A549 (cell line): ENCODE data around the gene BTC. TPM values are rescaled to one million over a fixed set of nuclear protein-coding genes. Genes with fewer than 3 reads are reported as not detected.

Experiments used
- ATAC-seq, 2 experiments: fragments of 200-7000 bp in 1 of 2; fragments of >200 bp in 1 of 2; cut with Nextera tagmentation in 1 of 2; cut with Tn5 transposase in 1 of 2; 3 replicates each; pipeline versions ENCODE4 v1.8.0 to v1.9.1; 2018 to 2020; ENCODE audit warnings: mild to moderate bottlenecking in 1 of 2, moderate library complexity in 1 of 2
- CTCF ChIA-PET: fragments of 300-600 bp; sonication (Branson Sonifier 250); formaldehyde crosslinking; extraction: SDS; loops from one replicate; lab custom pipeline; 2021; ENCODE audit warnings: antibody characterized with exemption, inconsistent platforms; lab: Yijun Ruan, JAX
- POLR2A ChIA-PET: fragments of 350-600 bp; formaldehyde crosslinking; extraction: SDS; loops from one replicate; lab custom pipeline; 2021; ENCODE audit warnings: antibody characterized with exemption, inconsistent platforms; lab: Yijun Ruan, JAX
- DNase-seq, 2 experiments: peaks; one replicate each; pipeline versions ENCODE4 v3.0.0 to v3.0.0-alpha.2; 2011 to 2016; ENCODE audit warnings: low read depth in 1 of 2, low spot score in 1 of 2
- FAIRE-seq: peaks from 2 replicates; lab custom pipeline; 2011; peaks lifted over from hg19 to GRCh38; lab: Jason Lieb, UNC
- H3K27ac ChIP-seq, 2 experiments: fragments of >200 bp; sonication (Bioruptor Twin); formaldehyde crosslinking; 3 replicates each; pipeline ENCODE4 v1.5.1; 2016 to 2017
- H3K4me1 ChIP-seq: fragments of >200 bp; sonication (Bioruptor Twin); formaldehyde crosslinking; 3 replicates; pipeline ENCODE4 v1.6.1; 2016
- H3K4me2 ChIP-seq: fragments of >200 bp; sonication (Bioruptor Twin); formaldehyde crosslinking; 3 replicates; pipeline ENCODE4 v1.6.1; 2016
- H3K4me3 ChIP-seq: fragments of >200 bp; sonication (Bioruptor Twin); formaldehyde crosslinking; 3 replicates; pipeline ENCODE4 v1.5.1; 2016
- H3K9me3 ChIP-seq: fragments of >200 bp; sonication (Bioruptor Twin); formaldehyde crosslinking; 3 replicates; pipeline ENCODE4 v1.6.1; 2016
- BHLHE40 ChIP-seq: IDR thresholded peaks from 2 replicates; pipeline ENCODE4 v1.6.1; 2012; ENCODE audit warnings: low read depth, low read length, inconsistent platforms
- CBX8 ChIP-seq: fragments of 200-600 bp; sonication (generic); IDR thresholded peaks from 2 replicates; pipeline ENCODE4 v1.6.1; 2016
- CEBPB ChIP-seq, 2 experiments: fragments of >200 bp in 1 of 2; sonication (Bioruptor Twin) in 1 of 2; formaldehyde crosslinking in 1 of 2; IDR thresholded peaks; 2 replicates each; pipeline ENCODE4 v1.6.1; 2012 to 2016
- CHD2 ChIP-seq: fragments of 150-350 bp; IDR thresholded peaks from 2 replicates; pipeline ENCODE4 v1.6.1; 2014; ENCODE audit warnings: low read length; ENCODE audit not compliant: partially characterized antibody
- CHD4 ChIP-seq: fragments of 200-600 bp; sonication (generic); IDR thresholded peaks from 2 replicates; pipeline ENCODE4 v1.6.1; 2016; ENCODE audit warnings: antibody characterized with exemption, mild to moderate bottlenecking, borderline replicate concordance
- EHF ChIP-seq: fragments of 250-450 bp; sonication (Bioruptor Pico); IDR thresholded peaks from 2 replicates; pipeline ENCODE4 v1.5.0; 2020; ENCODE audit warnings: mild to moderate bottlenecking
- EHMT2 ChIP-seq: fragments of 200-600 bp; sonication (generic); IDR thresholded peaks from 2 replicates; pipeline ENCODE4 v1.6.1; 2016; ENCODE audit warnings: antibody characterized with exemption, low read depth, mild to moderate bottlenecking, moderate library complexity
- FOSL2 ChIP-seq, 2 experiments: fragments of 450-650 bp in 1 of 2; fragments of >200 bp in 1 of 2; sonication (Bioruptor Twin) in 1 of 2; formaldehyde crosslinking; IDR thresholded peaks; 2 replicates each; pipeline versions ENCODE4 v1.5.0 to v1.6.1; 2016 to 2020; ENCODE audit warnings: mild to moderate bottlenecking in 1 of 2, moderate library complexity in 1 of 2
- FOXS1 ChIP-seq: fragments of 250-450 bp; sonication (Bioruptor Pico); IDR thresholded peaks from 2 replicates; pipeline ENCODE4 v1.5.0; 2020; ENCODE audit warnings: mild to moderate bottlenecking, moderate library complexity
- GATA3 ChIP-seq: IDR thresholded peaks from 2 replicates; pipeline ENCODE4 v1.6.1; 2012; ENCODE audit warnings: borderline replicate concordance
- HDAC2 ChIP-seq: fragments of 200-600 bp; sonication (generic); IDR thresholded peaks from 2 replicates; pipeline ENCODE4 v1.6.1; 2016
- HOXA7 ChIP-seq: fragments of 250-450 bp; sonication (Bioruptor Pico); IDR thresholded peaks from 2 replicates; pipeline ENCODE4 v1.5.0; 2020; ENCODE audit warnings: mild to moderate bottlenecking, moderate library complexity
- HOXB13 ChIP-seq: fragments of 250-450 bp; sonication (Bioruptor Pico); IDR thresholded peaks from 2 replicates; pipeline ENCODE4 v1.5.0; 2020; ENCODE audit warnings: low read depth, mild to moderate bottlenecking, moderate library complexity
- JUNB ChIP-seq: fragments of >200 bp; sonication (Bioruptor Twin); formaldehyde crosslinking; IDR thresholded peaks from 2 replicates; pipeline ENCODE4 v1.6.1; 2016
- NPAS2 ChIP-seq: fragments of 250-450 bp; sonication (Bioruptor Pico); IDR thresholded peaks from 2 replicates; pipeline ENCODE4 v1.8.0; 2022; ENCODE audit warnings: mild to moderate bottlenecking, moderate library complexity, borderline replicate concordance
- POLR2A ChIP-seq: IDR thresholded peaks from 2 replicates; pipeline ENCODE4 v1.6.1; 2012; ENCODE audit warnings: mild to moderate bottlenecking, low read length
- POLR2AphosphoS2 ChIP-seq: conservative IDR thresholded peaks from 2 replicates; pipeline ENCODE4 v1.6.1; 2012; ENCODE audit warnings: low read length, improper control_type of control experiment, inconsistent platforms
- RAD21 ChIP-seq, 2 experiments: fragments of >200 bp in 1 of 2; sonication (Bioruptor Twin) in 1 of 2; formaldehyde crosslinking in 1 of 2; IDR thresholded peaks in 1 of 2; conservative IDR thresholded peaks in 1 of 2; 2 replicates in 1 of 2; 3 replicates in 1 of 2; pipeline ENCODE4 v1.6.1; 2012 to 2018; ENCODE audit warnings: inconsistent platforms in 1 of 2
- RARB ChIP-seq: fragments of 250-450 bp; sonication (Bioruptor Pico); IDR thresholded peaks from 2 replicates; pipeline ENCODE4 v1.8.0; 2021; ENCODE audit warnings: mild to moderate bottlenecking, moderate library complexity
- RNF2 ChIP-seq: fragments of 200-600 bp; sonication (generic); IDR thresholded peaks from 2 replicates; pipeline ENCODE4 v1.6.1; 2016; ENCODE audit warnings: low read depth, mild to moderate bottlenecking, antibody characterized with exemption, moderate library complexity, borderline replicate concordance
- SREBF2 ChIP-seq: fragments of 450-650 bp; IDR thresholded peaks from 2 replicates; pipeline ENCODE4 v1.6.1; 2014; ENCODE audit warnings: mild to moderate bottlenecking, moderate library complexity
- TFCP2L1 ChIP-seq: fragments of 250-450 bp; sonication (Bioruptor Pico); IDR thresholded peaks from 2 replicates; pipeline ENCODE4 v1.5.0; 2021; ENCODE audit warnings: mild to moderate bottlenecking
- ZFP36 ChIP-seq: fragments of 450-650 bp; IDR thresholded peaks from 2 replicates; pipeline ENCODE4 v1.6.1; 2014; ENCODE audit warnings: borderline replicate concordance; ENCODE audit not compliant: partially characterized antibody
- WGBS: methylation state at CpG from one replicate; pipeline ENCODE4 v1.1.6; 2017; ENCODE audit errors: missing lambda C conversion rate; 5-methylcytosine and 5-hydroxymethylcytosine counted together
- polyA plus RNA-seq, 4 experiments: library from polyadenylated mRNA; depleted of rRNA in 3 of 4; stranded (reverse); fragments of >200 nt; fragmentation: RNase III in 1 of 4; extraction: RNeasy Plus Mini Kit Qiagen cat#74134 plus additional on column Dnase treatment in 1 of 4; gene quantifications; 2 replicates in 3 of 4; 3 replicates in 1 of 4; pipeline ENCODE4 v1.2.3, GENCODE V29; 2011 to 2017
- TF ChIP-seq, protein P1 (sequence below): IDR thresholded peaks from 2 replicates; pipeline ENCODE4 v1.6.1; 2012
- TF ChIP-seq, protein P2 (sequence below): IDR thresholded peaks from 2 replicates; pipeline ENCODE4 v1.6.1; 2012; ENCODE audit warnings: low read depth, borderline replicate concordance
- TF ChIP-seq, protein P3 (sequence below): fragments of 250-450 bp; sonication (Bioruptor Pico); IDR thresholded peaks from 2 replicates; pipeline ENCODE4 v1.5.0; 2021; ENCODE audit warnings: mild to moderate bottlenecking, moderate library complexity, borderline replicate concordance
- TF ChIP-seq, protein P4 (sequence below): fragments of 200-600 bp; sonication (generic); IDR thresholded peaks from 2 replicates; pipeline ENCODE4 v1.6.1; 2016; ENCODE audit warnings: antibody characterized with exemption, mild to moderate bottlenecking, moderate library complexity
- TF ChIP-seq, protein P5 (sequence below): IDR thresholded peaks from 2 replicates; pipeline ENCODE4 v1.6.1; 2012

The BTC gene
- polyA plus RNA-seq, 2 of the 4 experiments (the other 2 are of a cell fraction), result 1.6 to 6.0 TPM

DNA sequence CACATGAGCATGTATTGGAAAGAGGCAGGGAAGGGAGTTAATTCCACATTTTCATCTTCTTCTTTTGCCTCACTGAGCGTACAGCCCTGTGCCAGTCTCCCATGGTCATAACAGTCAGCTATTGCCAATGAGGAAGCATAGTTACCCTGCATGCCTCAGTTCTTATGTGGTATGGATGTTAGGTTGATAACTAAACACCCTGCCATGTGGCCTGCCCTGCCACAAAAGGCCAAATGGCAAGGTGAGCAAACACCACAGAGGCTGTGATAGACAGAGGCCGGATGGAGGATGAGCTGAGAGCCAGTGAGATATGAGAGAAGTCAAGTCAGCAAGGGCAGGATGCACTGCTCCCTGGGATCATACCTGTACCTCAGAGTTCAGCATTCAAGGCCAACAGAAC is 59.3 kb downstream of the BTC start:
- Histone ChIP-seq H3K9me3 (no peaks in the 10 kb centered on the region), H3K4me2 (no peak overlapping the region), H3K4me3 (no peak overlapping the region), H3K4me1 (no peaks in the 10 kb centered on the region), H3K27ac (no peak overlapping the region)
- no peak for DNase-seq
- no peak for TF ChIP-seq POLR2A
- TF ChIP-seq JUNB, result no peak
- no peak for TF ChIP-seq ZFP36
- no peak for TF ChIP-seq HDAC2
- no peak for TF ChIP-seq RAD21 (conservative IDR thresholded peaks at IDR 0.05 in 1 of 2, IDR thresholded peaks at IDR 0.05 in 1 of 2)
- WGBS, result 80% methylated on average over 2 of the region's 2 CpGs
- ChIA-PET CTCF (no interaction called here), POLR2A (no interaction called here)
- no peak for FAIRE-seq
- no peak for ATAC-seq

DNA sequence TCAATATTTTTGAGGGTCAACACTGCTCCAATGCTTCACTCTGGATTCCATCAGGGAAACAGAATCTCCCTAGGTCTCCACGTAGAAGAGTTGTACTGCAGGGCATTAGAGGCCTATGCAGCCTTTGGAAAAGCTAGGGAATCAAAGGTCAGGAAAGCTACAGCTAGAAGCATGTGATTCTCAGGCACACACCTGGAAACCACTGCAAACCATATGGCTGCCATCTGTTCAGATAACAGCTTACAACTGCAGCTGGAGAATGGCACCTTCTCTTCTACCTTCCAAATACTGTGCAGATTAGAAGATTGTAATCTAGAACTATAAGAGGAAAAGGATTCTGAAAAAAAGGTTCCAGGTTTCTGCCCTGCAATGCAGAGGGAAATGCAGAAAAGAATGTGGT is 60.6 kb downstream of the BTC start:
- H3K4me1 ChIP-seq, result no peaks in the 10 kb centered on the region
- DNase-seq (no peak), ATAC-seq (no peak)
- no peak overlapping the region for H3K27ac ChIP-seq
- no peak overlapping the region for H3K4me2 ChIP-seq
- POLR2A ChIA-PET, result no interaction called here
- no peak overlapping the region for H3K4me3 ChIP-seq
- no peaks in the 10 kb centered on the region for H3K9me3 ChIP-seq
- TF ChIP-seq EHF (CRISPR knock-in tag), result no peak
- TF ChIP-seq ZFP36, result no peak
- TF ChIP-seq, protein P1, sequence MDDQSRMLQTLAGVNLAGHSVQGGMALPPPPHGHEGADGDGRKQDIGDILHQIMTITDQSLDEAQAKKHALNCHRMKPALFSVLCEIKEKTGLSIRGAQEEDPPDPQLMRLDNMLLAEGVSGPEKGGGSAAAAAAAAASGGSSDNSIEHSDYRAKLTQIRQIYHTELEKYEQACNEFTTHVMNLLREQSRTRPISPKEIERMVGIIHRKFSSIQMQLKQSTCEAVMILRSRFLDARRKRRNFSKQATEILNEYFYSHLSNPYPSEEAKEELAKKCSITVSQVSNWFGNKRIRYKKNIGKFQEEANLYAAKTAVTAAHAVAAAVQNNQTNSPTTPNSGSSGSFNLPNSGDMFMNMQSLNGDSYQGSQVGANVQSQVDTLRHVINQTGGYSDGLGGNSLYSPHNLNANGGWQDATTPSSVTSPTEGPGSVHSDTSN, result no peak
- TF ChIP-seq, protein P2, sequence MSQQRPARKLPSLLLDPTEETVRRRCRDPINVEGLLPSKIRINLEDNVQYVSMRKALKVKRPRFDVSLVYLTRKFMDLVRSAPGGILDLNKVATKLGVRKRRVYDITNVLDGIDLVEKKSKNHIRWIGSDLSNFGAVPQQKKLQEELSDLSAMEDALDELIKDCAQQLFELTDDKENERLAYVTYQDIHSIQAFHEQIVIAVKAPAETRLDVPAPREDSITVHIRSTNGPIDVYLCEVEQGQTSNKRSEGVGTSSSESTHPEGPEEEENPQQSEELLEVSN, result no peak
- TF ChIP-seq FOSL2 (IDR thresholded peaks at IDR 0.05), result no peak
- TF ChIP-seq FOSL2 (CRISPR knock-in tag; IDR thresholded peaks at IDR 0.05), result no peak
- no peak for TF ChIP-seq CEBPB (IDR thresholded peaks at IDR 0.05)
- TF ChIP-seq HOXB13 (CRISPR knock-in tag), result no peak
- TF ChIP-seq SREBF2, result no peak
- TF ChIP-seq, protein P3, sequence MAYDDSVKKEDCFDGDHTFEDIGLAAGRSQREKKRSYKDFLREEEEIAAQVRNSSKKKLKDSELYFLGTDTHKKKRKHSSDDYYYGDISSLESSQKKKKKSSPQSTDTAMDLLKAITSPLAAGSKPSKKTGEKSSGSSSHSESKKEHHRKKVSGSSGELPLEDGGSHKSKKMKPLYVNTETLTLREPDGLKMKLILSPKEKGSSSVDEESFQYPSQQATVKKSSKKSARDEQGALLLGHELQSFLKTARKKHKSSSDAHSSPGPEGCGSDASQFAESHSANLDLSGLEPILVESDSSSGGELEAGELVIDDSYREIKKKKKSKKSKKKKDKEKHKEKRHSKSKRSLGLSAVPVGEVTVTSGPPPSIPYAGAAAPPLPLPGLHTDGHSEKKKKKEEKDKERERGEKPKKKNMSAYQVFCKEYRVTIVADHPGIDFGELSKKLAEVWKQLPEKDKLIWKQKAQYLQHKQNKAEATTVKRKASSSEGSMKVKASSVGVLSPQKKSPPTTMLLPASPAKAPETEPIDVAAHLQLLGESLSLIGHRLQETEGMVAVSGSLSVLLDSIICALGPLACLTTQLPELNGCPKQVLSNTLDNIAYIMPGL (CRISPR knock-in tag), result no peak
- TF ChIP-seq BHLHE40, result no peak
- TF ChIP-seq CHD4, result no peak
- TF ChIP-seq GATA3, result no peak
- TF ChIP-seq CHD2, result no peak
- no peak for TF ChIP-seq RNF2
- TF ChIP-seq RARB (CRISPR knock-in tag), result no peak
- TF ChIP-seq NPAS2 (CRISPR knock-in tag), result no peak
- no peak for TF ChIP-seq FOXS1 (CRISPR knock-in tag)
- no peak for TF ChIP-seq POLR2AphosphoS2
- TF ChIP-seq, all 56 proteins: peak for 0
- WGBS, result 24% methylated on average over 1 of the region's 1 CpG
- FAIRE-seq, result no peak
- CTCF ChIA-PET, result no interaction called here

DNA sequence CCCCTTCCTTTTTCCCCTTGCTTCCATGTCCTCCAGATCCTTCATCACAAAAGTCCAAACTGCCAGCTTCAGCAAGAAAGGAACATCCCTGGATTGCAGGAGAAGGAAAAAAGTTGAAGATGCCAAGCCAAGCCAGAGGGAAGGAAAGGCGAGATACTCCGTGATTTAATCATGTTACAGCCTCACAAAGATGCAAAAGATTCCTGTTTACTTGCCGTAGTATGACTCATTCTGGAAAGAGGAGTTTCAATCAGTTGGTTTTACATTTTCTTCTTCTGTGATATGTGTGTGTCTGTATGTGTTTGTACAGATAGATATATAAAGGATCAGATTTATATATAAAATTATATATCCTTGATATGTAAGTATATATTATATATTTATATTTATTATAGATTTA is 69.3 kb downstream of the BTC start:
- no peak overlapping the region for H3K4me3 ChIP-seq
- ChIA-PET POLR2A (no interaction called here), CTCF (interaction anchor here (1.0 to 1.5 kb wide), 2 partner anchors 16 to 18 kb away, joined by 3 to 5 read pairs; no protein-coding TSS in a partner anchor)
- FAIRE-seq, result no peak
- no peak for DNase-seq
- ATAC-seq, result no peak
- H3K4me1 ChIP-seq, result no peaks in the 10 kb centered on the region
- no peaks in the 10 kb centered on the region for H3K9me3 ChIP-seq
- H3K4me2 ChIP-seq, result no peak overlapping the region
- 41% methylated on average over 3 of the region's 3 CpGs for WGBS
- no peak overlapping the region for H3K27ac ChIP-seq
- TF ChIP-seq TFCP2L1 (CRISPR knock-in tag) (no peak), JUNB (no peak), HOXA7 (no peak), CBX8 (no peak), POLR2AphosphoS2 (no peak), EHMT2 (no peak)
- TF ChIP-seq, protein P4, sequence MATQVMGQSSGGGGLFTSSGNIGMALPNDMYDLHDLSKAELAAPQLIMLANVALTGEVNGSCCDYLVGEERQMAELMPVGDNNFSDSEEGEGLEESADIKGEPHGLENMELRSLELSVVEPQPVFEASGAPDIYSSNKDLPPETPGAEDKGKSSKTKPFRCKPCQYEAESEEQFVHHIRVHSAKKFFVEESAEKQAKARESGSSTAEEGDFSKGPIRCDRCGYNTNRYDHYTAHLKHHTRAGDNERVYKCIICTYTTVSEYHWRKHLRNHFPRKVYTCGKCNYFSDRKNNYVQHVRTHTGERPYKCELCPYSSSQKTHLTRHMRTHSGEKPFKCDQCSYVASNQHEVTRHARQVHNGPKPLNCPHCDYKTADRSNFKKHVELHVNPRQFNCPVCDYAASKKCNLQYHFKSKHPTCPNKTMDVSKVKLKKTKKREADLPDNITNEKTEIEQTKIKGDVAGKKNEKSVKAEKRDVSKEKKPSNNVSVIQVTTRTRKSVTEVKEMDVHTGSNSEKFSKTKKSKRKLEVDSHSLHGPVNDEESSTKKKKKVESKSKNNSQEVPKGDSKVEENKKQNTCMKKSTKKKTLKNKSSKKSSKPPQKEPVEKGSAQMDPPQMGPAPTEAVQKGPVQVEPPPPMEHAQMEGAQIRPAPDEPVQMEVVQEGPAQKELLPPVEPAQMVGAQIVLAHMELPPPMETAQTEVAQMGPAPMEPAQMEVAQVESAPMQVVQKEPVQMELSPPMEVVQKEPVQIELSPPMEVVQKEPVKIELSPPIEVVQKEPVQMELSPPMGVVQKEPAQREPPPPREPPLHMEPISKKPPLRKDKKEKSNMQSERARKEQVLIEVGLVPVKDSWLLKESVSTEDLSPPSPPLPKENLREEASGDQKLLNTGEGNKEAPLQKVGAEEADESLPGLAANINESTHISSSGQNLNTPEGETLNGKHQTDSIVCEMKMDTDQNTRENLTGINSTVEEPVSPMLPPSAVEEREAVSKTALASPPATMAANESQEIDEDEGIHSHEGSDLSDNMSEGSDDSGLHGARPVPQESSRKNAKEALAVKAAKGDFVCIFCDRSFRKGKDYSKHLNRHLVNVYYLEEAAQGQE, result no peak
- TF ChIP-seq, protein P5, sequence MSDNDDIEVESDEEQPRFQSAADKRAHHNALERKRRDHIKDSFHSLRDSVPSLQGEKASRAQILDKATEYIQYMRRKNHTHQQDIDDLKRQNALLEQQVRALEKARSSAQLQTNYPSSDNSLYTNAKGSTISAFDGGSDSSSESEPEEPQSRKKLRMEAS, result no peak
